Peyer's patch (tissue), 4 donors: ENCODE measurements around the gene CREB1. TPM values are rescaled to one million over a fixed set of nuclear protein-coding genes. Genes with fewer than 3 reads are reported as not detected.
"Not testable (repeated sequence)": the region's sequence is repeated elsewhere in the genome, so short reads cannot be mapped to it uniquely, and the experiment has no call there.

Source experiments
- DNase-seq, 3 donors: peaks; one replicate each; pipeline ENCODE4 v3.0.0-alpha.2; 2017 to 2019
- H3K27ac ChIP-seq, 4 donors: fragments of 200-600 bp; sonication (generic); one replicate each; pipeline ENCODE4 v1.5.1; 2016 to 2019
- H3K27me3 ChIP-seq, 2 donors: fragments of 200-600 bp; sonication (generic); one replicate each; pipeline ENCODE4 v1.5.1; 2019
- H3K36me3 ChIP-seq, 3 donors: fragments of 200-600 bp; sonication (generic); one replicate each; pipeline ENCODE4 v1.5.1; 2016 to 2019
- H3K4me1 ChIP-seq, 4 donors: fragments of 200-600 bp; sonication (generic); one replicate each; pipeline ENCODE4 v1.5.1; 2016 to 2019
- H3K4me3 ChIP-seq, 4 donors: fragments of 200-600 bp; sonication (generic); 1 replicate in 3 of 4; 2 replicates in 1 of 4; pipeline ENCODE4 v1.5.1; 2016 to 2019; ENCODE audit warnings: mild to moderate bottlenecking in 1 of 4
- H3K9me3 ChIP-seq, 4 donors: fragments of 200-600 bp; sonication (generic); one replicate each; pipeline ENCODE4 v1.5.1; 2016 to 2019; ENCODE audit warnings: mild to moderate bottlenecking in 1 of 4
- CTCF ChIP-seq, 6 experiments: fragments of 450-650 bp in 4 of 6; fragments of 200-600 bp in 2 of 6; sonication (generic) in 1 of 6; IDR thresholded peaks; one replicate each; pipeline ENCODE4 v1.5.1; 2017 to 2019; ENCODE audit warnings: antibody characterized with exemption in 6 of 6, mild to moderate bottlenecking in 3 of 6, moderate library complexity in 1 of 6
- POLR2A ChIP-seq, 2 donors: fragments of 450-650 bp; IDR thresholded peaks; one replicate each; pipeline ENCODE4 v1.5.1; 2017; ENCODE audit warnings: antibody characterized with exemption in 2 of 2, mild to moderate bottlenecking in 2 of 2, moderate library complexity in 2 of 2
- total RNA-seq, 4 donors: library from RNA; depleted of rRNA; stranded (reverse); fragments of >200 nt; gene quantifications; one replicate each; pipeline ENCODE4 v1.1.0, GENCODE V29; 2016

CREB1 gene
- total RNA-seq, 4 donors from 2014 or later, result 27.9 to 97.4 (median 54.6) TPM

DNA sequence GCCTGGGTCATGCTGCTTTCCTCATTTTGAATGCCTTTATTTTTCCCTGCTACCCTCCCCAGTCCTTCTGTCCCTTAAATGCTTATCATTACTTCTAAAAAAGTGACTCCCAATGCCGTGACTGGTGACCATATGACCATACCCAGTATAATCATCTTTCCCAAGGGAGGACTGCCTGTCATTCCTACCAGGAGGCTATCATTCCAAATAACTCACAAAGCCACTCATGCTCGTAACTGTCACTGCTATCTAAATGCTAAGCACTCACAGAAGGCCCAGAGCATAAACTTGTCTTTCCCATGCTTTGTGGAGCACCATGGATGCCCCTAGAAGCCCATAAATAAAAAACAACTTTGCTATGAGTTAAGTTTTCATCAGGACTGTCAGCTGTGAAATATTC, 38.7 kb upstream of the CREB1 start:
- no peaks in the 10 kb centered on the region for H3K27me3 ChIP-seq
- TF ChIP-seq POLR2A (IDR thresholded peaks at IDR 0.05) (no peak), CTCF (IDR thresholded peaks at IDR 0.05) (no peak)
- no peak overlapping the region for H3K4me3 ChIP-seq
- H3K27ac ChIP-seq, result no peak overlapping the region
- DNase-seq, result no peak
- no peaks in the 10 kb centered on the region for H3K4me1 ChIP-seq
- no peaks in the 10 kb centered on the region for H3K9me3 ChIP-seq
- no peaks in the 10 kb centered on the region for H3K36me3 ChIP-seq

GRCh38 chr2:207491956-207492355, 37.8 kb upstream of the CREB1 start:
- DNase-seq, result no peak
- Histone ChIP-seq H3K27ac (no peak overlapping the region), H3K9me3 (no peaks in the 10 kb centered on the region), H3K4me1 (no peaks in the 10 kb centered on the region), H3K36me3 (no peaks in the 10 kb centered on the region), H3K27me3 (no peaks in the 10 kb centered on the region), H3K4me3 (no peak overlapping the region)
- TF ChIP-seq CTCF (IDR thresholded peaks at IDR 0.05), result no peak
- TF ChIP-seq POLR2A (IDR thresholded peaks at IDR 0.05), result no peak

DNA sequence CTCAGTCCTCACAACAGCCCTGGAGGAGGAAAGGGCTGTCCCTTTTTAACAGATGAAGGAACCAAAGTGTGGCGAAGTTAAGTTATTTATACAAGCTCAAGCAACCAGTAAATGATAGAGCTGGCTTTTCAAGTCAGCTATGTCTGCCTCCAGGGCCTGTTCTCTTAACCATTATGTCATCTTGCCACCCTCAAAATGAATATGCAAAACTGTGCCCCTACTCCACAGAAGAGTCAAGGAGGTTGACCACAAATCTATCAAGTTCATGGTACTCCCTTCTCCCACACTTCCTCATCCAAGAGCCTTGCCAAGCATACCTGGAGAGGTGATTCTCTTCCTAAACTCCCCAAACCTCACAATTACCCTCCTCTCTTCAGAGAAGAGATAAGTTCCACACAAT, 37.3 kb upstream of the CREB1 start:
- Histone ChIP-seq H3K9me3 (no peaks in the 10 kb centered on the region), H3K4me1 (no peaks in the 10 kb centered on the region), H3K4me3 (no peak overlapping the region), H3K36me3 (no peaks in the 10 kb centered on the region), H3K27me3 (no peaks in the 10 kb centered on the region), H3K27ac (no peak overlapping the region)
- TF ChIP-seq CTCF (IDR thresholded peaks at IDR 0.05) (no peak), POLR2A (IDR thresholded peaks at IDR 0.05) (no peak)
- no peak for DNase-seq

DNA sequence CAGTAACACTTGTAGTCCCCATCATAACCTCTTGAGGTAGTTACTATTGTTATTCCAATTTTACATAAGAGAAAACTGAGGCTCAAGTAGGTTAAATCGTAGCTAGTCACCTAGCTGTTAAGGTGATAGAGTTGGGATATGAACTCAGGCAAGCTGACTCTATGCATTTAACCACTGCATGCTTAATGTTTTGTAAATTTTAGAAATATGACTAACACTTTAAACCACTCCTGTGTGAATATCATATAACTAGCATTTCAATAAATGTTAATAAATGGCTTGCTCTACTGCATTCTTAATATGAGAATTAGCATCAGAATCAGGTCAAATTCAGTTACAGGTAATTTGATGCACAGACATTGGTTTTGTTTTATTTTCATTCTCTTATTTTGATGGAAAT, 35.6 kb upstream of the CREB1 start:
- no peaks in the 10 kb centered on the region for H3K4me1 ChIP-seq
- DNase-seq, result no peak
- H3K9me3 ChIP-seq, result no peaks in the 10 kb centered on the region
- no peaks in the 10 kb centered on the region for H3K27me3 ChIP-seq
- H3K36me3 ChIP-seq, result no peaks in the 10 kb centered on the region
- no peak overlapping the region for H3K27ac ChIP-seq
- no peak overlapping the region for H3K4me3 ChIP-seq
- TF ChIP-seq POLR2A (IDR thresholded peaks at IDR 0.05) (no peak), CTCF (IDR thresholded peaks at IDR 0.05) (no peak)

- not testable (repeated sequence) for H3K4me1 ChIP-seq, H3K9me3 ChIP-seq, H3K27ac ChIP-seq, H3K36me3 ChIP-seq, DNase-seq, H3K4me3 ChIP-seq, H3K27me3 ChIP-seq
Measured at GRCh38 chr2:207496936-207497335, 32.8 kb upstream of the CREB1 start.

DNA sequence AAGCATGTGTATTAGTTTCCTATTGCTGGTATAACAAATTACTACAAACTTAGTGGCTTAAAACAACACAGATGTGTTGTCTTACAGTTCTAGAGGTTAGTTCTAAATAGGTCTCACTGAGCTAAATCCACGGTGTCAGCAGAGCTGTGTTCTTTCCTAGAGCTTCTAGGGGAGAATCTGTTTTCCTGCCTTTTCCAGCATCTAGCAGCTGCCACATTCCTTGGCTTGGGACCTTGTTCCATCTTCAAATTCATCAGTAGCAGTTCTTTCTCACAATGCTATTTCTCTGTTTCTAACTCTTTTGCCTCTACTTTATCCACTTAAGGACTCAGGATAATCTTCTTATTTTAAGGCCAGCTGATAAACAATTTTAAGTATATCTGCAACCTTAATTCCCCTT, 32.2 kb upstream of the CREB1 start:
- no peak for DNase-seq
- Histone ChIP-seq H3K9me3 (no peaks in the 10 kb centered on the region), H3K27me3 (no peaks in the 10 kb centered on the region), H3K36me3 (no peaks in the 10 kb centered on the region), H3K4me3 (no peak overlapping the region), H3K4me1 (peaks cover 0 to under 1% (median 0%) of the 10 kb centered on the region in 4 donors), H3K27ac (no peak overlapping the region)
- no peak for TF ChIP-seq POLR2A (IDR thresholded peaks at IDR 0.05)
- TF ChIP-seq CTCF (IDR thresholded peaks at IDR 0.05), result no peak
